OCI-LY3 (cell line): ENCODE data around the gene PTPRN2.

ENCODE experiments used
- H2AFZ ChIP-seq: fragments of 200-600, 300-600 bp; shearing (Covaris generic); 2 replicates; pipeline ENCODE4 v1.6.0; 2014; ENCODE audit warnings: antibody characterized with exemption, low read depth, low read length
- H3K27ac ChIP-seq: fragments of 200-600, 300-600 bp; sonication (generic); 2 replicates; pipeline ENCODE4 v1.5.1; 2014; ENCODE audit warnings: mild to moderate bottlenecking, low read length, moderate library complexity, mixed read lengths
- H3K27me3 ChIP-seq: fragments of 200-600, 300-600 bp; sonication (generic); 2 replicates; pipeline ENCODE4 v1.6.1; 2014; ENCODE audit warnings: low read depth, low read length, mixed read lengths
- H3K36me3 ChIP-seq: fragments of 200-600, 300-600 bp; sonication (generic); replicated peaks from 2 replicates; pipeline ENCODE3; 2014; ENCODE audit warnings: low read depth, low read length, mixed read lengths
- H3K4me1 ChIP-seq: fragments of 300-600, 200-600 bp; sonication (generic); 2 replicates; pipeline ENCODE4 v1.6.1; 2014; ENCODE audit warnings: low read length, mixed read lengths
- H3K4me2 ChIP-seq: fragments of 200-600, 300-600 bp; sonication (generic); 2 replicates; pipeline ENCODE4 v1.6.1; 2014; ENCODE audit warnings: low read length, mixed read lengths
- H3K4me3 ChIP-seq: fragments of 300-600, 200-600 bp; sonication (generic); 2 replicates; pipeline ENCODE4 v1.5.1; 2014; ENCODE audit warnings: antibody characterized with exemption, mild to moderate bottlenecking, low read length, moderate library complexity
- H3K79me2 ChIP-seq: fragments of 300-600, 200-600 bp; shearing (Covaris generic); 2 replicates; pipeline ENCODE4 v1.6.1; 2014; ENCODE audit warnings: mild to moderate bottlenecking, low read length, mixed read lengths
- H3K9ac ChIP-seq: fragments of 300-600, 200-600 bp; shearing (Covaris generic); 2 replicates; pipeline ENCODE4 v1.6.0; 2014; ENCODE audit warnings: mild to moderate bottlenecking, low read length, moderate library complexity
- H3K9me3 ChIP-seq: fragments of 200-600, 300-600 bp; shearing (Covaris generic); 2 replicates; pipeline ENCODE4 v1.6.1; 2014; ENCODE audit warnings: low read length, mixed read lengths; ENCODE audit not compliant: insufficient read depth
- H4K20me1 ChIP-seq: fragments of 200-600, 300-600 bp; sonication (generic); 2 replicates; pipeline ENCODE4 v1.6.1; 2016; ENCODE audit warnings: low read length, mixed read lengths; ENCODE audit not compliant: insufficient read depth
- CTCF ChIP-seq: fragments of 200-600, 300-600 bp; sonication (generic); IDR thresholded peaks from 2 replicates; pipeline ENCODE4 v1.5.1; 2014; ENCODE audit warnings: antibody characterized with exemption, low read length, low read depth
- EZH2phosphoT487 ChIP-seq: fragments of 200-600 bp; shearing (Covaris generic); IDR thresholded peaks from 2 replicates; pipeline ENCODE4 v1.6.1; 2018; ENCODE audit warnings: antibody characterized with exemption, mixed run types, low read depth

Gene PTPRN2

GRCh38 chr7:158252081-158252836 is 335.4 kb downstream of the PTPRN2 start:
- Histone ChIP-seq H3K9me3 (no peaks in the 10 kb centered on the region), H3K4me3 (no peak overlapping the region), H2AFZ (no peak overlapping the region), H4K20me1 (no peaks in the 10 kb centered on the region), H3K27me3 (no peaks in the 10 kb centered on the region), H3K36me3 (no peaks in the 10 kb centered on the region), H3K4me1 (no peaks in the 10 kb centered on the region), H3K79me2 (no peaks in the 10 kb centered on the region), H3K9ac (no peak overlapping the region), H3K27ac (no peak overlapping the region), H3K4me2 (no peak overlapping the region)
- TF ChIP-seq EZH2phosphoT487 (no peak), CTCF (no peak)

- Histone ChIP-seq H3K9ac (no peak overlapping the region), H4K20me1 (no peaks in the 10 kb centered on the region), H3K4me1 (no peaks in the 10 kb centered on the region), H3K4me2 (no peak overlapping the region), H3K27me3 (no peaks in the 10 kb centered on the region), H2AFZ (no peak overlapping the region), H3K27ac (no peak overlapping the region), H3K79me2 (no peaks in the 10 kb centered on the region), H3K9me3 (no peaks in the 10 kb centered on the region), H3K4me3 (no peak overlapping the region), H3K36me3 (no peaks in the 10 kb centered on the region)
- no peak for TF ChIP-seq CTCF
- TF ChIP-seq EZH2phosphoT487 = no peak
Observed at GRCh38 chr7:158251061-158251965, 336.3 kb downstream of the PTPRN2 start.

- no peaks in the 10 kb centered on the region for H3K79me2 ChIP-seq
- H3K4me2 ChIP-seq = no peak overlapping the region
- no peak overlapping the region for H2AFZ ChIP-seq
- H3K4me1 ChIP-seq = no peaks in the 10 kb centered on the region
- H3K9ac ChIP-seq = no peak overlapping the region
- no peaks in the 10 kb centered on the region for H3K9me3 ChIP-seq
- H3K4me3 ChIP-seq = no peak overlapping the region
- H3K36me3 ChIP-seq = no peaks in the 10 kb centered on the region
- no peaks in the 10 kb centered on the region for H4K20me1 ChIP-seq
- no peaks in the 10 kb centered on the region for H3K27me3 ChIP-seq
- no peak for TF ChIP-seq CTCF
- TF ChIP-seq EZH2phosphoT487 = no peak
- H3K27ac ChIP-seq = no peak overlapping the region
Observed at GRCh38 chr7:158249692-158250091, 337.9 kb downstream of the PTPRN2 start.

- no peaks in the 10 kb centered on the region for H3K36me3 ChIP-seq
- H3K4me3 ChIP-seq = no peak overlapping the region
- H3K27me3 ChIP-seq = no peaks in the 10 kb centered on the region
- TF ChIP-seq CTCF (no peak), EZH2phosphoT487 (no peak)
- H3K9ac ChIP-seq = no peak overlapping the region
- H4K20me1 ChIP-seq = no peaks in the 10 kb centered on the region
- no peak overlapping the region for H3K27ac ChIP-seq
- H3K4me2 ChIP-seq = no peak overlapping the region
- H3K4me1 ChIP-seq = no peaks in the 10 kb centered on the region
- no peaks in the 10 kb centered on the region for H3K9me3 ChIP-seq
- no peaks in the 10 kb centered on the region for H3K79me2 ChIP-seq
- H2AFZ ChIP-seq = no peak overlapping the region
Observed at GRCh38 chr7:158248816-158249215, 338.8 kb downstream of the PTPRN2 start.
